Cardiac atrium fibroblast (primary cell): ENCODE measurements around the gene HMGCLL1. TPM values are rescaled to one million over a fixed set of nuclear protein-coding genes. Genes with fewer than 3 reads are reported as not detected.

Experiments
- total RNA-seq: library from RNA; depleted of rRNA; stranded (reverse); fragments of >200 nt; gene quantifications from 2 replicates; pipeline ENCODE4 v1.2.3, GENCODE V29; 2015

The HMGCLL1 gene
- not detected in 2 replicates for total RNA-seq

DNA sequence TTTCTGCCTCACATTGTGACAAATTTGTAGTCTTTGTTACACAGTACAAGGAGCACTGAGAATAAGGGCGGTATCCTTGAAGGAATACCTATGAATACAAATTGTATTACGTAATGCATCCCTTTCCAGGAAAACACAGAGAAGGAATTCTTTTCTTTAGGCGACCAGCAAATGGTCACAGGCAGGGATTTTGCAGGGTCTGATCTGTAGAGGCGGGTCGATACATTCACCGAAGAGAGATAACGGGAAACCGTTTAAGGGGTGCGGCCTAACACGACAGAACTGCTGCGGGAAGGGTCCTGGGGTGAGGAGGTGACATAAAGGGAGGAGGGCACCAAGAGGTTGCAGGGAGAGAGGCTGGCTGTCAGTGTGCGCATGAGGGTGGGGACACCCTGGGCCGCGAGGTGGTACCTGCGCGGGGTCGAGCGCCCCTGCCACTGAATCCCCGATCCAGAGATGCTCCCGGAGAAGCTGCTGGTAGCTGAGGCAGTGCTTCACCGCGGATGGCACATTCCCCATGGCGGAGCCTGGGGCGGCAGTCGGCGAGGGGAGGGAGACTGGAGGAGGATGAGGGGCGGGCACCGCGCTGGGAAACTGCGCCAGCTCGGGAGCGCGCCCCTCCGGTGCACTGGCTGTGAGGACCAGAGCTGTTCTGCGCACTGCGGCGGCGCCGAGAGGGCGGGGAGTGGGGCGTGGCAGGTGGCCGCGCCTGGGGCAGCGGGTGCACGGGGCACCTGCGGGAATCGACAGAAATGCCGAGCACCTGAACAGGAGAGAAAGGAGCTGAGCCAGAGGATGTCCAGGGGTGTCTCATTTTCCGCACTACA, at the start of gene HMGCLL1:
HMGCLL1 (minus strand) TSS at position 656 of the 827 bp plus-strand sequence; CDS start at position 519, 137 bp downstream.

